Measurements from ENCODE around the gene GRAMD1C. TPM values are rescaled to one million over a fixed set of nuclear protein-coding genes. Genes with fewer than 3 reads are reported as not detected.
A peak's percentile ranks its signal among the peaks of the same experiment; 100 is the strongest.

Gene GRAMD1C
- polyA plus RNA-seq, 3 donors, result 0.13 to 0.29 (median 0.27) TPM

DNA sequence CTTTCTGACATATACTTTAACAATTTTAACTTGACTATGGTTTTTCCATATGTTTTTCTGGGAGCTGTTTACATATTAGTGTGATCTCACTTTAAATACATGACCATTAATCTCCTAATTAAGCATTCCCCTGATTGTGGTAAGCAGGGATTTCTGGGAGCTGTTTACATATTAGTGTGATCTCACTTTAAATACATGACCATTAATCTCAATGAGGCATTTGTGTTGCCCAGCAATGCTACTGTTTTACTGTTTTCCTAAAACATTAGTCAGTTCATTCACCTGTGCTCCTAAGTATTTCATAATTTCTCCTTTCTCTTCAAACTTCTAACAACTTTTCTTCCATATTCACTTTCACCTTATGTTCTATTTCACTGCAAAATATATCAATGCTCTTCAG is 3.6 kb upstream of the GRAMD1C start:
- H3K27ac Mint-ChIP-seq, result no peak overlapping the region
- H2AFZ ChIP-seq (ENCODE audit: insufficient read depth, low read depth, low read length, poor library complexity, severe bottlenecking), result no peak overlapping the region
- H3K27me3 Mint-ChIP-seq (ENCODE audit: low read depth in 3 of 3), result peaks cover 0 to 15% (median 6%) of the 10 kb centered on the region in 3 donors
- H3K4me3 Mint-ChIP-seq, result no peak overlapping the region
- intact Hi-C loops (cut with micrococcal nuclease), result loop anchor here (5.0 to 10.0 kb wide), 5 partner anchors 53 to 257 kb away; partner anchors contain the start of genes ATP6V1A (in 1 of the 2), CCDC191 (in 1 of the 2), NAA50 (in 1 of the 2) and QTRT2 (in 1 of the 2)
- H3K9me3 ChIP-seq (replicated peaks in 1 of 2; ENCODE audit: control insufficient read depth in 1 of 2, insufficient read depth in 1 of 2, low read length in 2 of 2), result no peaks in the 10 kb centered on the region
- peaks cover 0 to 12% (median 5%) of the 10 kb centered on the region in 7 donors for H3K9me3 Mint-ChIP-seq
- peaks cover 0 to 4% of the 10 kb centered on the region in 2 donors for H3K36me3 Mint-ChIP-seq
- no peak overlapping the region for H3K4me2 ChIP-seq (replicated peaks; ENCODE audit: extremely low read depth, low read length, poor library complexity, severe bottlenecking)
- no peak overlapping the region for H3K27ac ChIP-seq (ENCODE audit: low read depth in 1 of 2, low read length in 2 of 2)
- H3K79me2 ChIP-seq (ENCODE audit: insufficient read depth, low read length), result no peaks in the 10 kb centered on the region
- peaks cover 0 to 6% of the 10 kb centered on the region in 2 donors for H3K27me3 ChIP-seq (ENCODE audit: control insufficient read depth in 2 of 2, insufficient read depth in 2 of 2, low read length in 2 of 2)
- H3K36me3 ChIP-seq (replicated peaks in 1 of 2; ENCODE audit: control insufficient read depth in 1 of 2, insufficient read depth in 2 of 2, low read length in 2 of 2), result no peaks in the 10 kb centered on the region
- H4K20me1 ChIP-seq (ENCODE audit: insufficient read depth, low read length), result no peaks in the 10 kb centered on the region
- TF ChIP-seq, protein P1, sequence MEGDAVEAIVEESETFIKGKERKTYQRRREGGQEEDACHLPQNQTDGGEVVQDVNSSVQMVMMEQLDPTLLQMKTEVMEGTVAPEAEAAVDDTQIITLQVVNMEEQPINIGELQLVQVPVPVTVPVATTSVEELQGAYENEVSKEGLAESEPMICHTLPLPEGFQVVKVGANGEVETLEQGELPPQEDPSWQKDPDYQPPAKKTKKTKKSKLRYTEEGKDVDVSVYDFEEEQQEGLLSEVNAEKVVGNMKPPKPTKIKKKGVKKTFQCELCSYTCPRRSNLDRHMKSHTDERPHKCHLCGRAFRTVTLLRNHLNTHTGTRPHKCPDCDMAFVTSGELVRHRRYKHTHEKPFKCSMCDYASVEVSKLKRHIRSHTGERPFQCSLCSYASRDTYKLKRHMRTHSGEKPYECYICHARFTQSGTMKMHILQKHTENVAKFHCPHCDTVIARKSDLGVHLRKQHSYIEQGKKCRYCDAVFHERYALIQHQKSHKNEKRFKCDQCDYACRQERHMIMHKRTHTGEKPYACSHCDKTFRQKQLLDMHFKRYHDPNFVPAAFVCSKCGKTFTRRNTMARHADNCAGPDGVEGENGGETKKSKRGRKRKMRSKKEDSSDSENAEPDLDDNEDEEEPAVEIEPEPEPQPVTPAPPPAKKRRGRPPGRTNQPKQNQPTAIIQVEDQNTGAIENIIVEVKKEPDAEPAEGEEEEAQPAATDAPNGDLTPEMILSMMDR (IDR thresholded peaks at IDR 0.05), result no peak
- no peak overlapping the region for H3K4me3 ChIP-seq (replicated peaks in 1 of 3; ENCODE audit: low read depth in 2 of 3, low read length in 3 of 3)
- peaks cover 29 to 42% of the 10 kb centered on the region in 2 donors for H3K4me1 ChIP-seq (ENCODE audit: control insufficient read depth in 1 of 2, insufficient read depth in 2 of 2, low read length in 2 of 2)
- peaks cover 37% of the 10 kb centered on the region for H3K4me1 Mint-ChIP-seq
- no peak for DNase-seq
- no peak overlapping the region for H3K9ac ChIP-seq (ENCODE audit: insufficient read depth, low read length, poor library complexity, severe bottlenecking)

DNA sequence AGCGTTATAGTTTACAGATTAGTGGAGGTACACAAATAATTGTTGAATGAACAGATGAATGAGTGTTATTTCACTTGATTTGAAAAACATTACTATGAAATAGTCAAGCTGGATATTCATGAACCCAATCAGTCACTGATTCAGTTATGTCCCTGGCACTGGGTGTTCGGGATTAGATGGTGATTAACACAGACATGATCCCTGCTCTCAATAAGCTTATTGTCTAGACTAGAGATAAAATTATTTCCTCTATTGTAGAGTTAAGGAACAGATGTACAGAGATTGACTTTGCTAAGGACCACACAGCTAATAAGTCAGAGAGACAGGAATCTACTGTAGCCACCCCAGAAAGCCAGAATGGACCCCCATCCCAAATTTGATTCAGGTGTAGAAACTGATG is 963 bp downstream of the GRAMD1C start:
- no peak for DNase-seq
- H3K9me3 Mint-ChIP-seq, result no peaks in the 10 kb centered on the region
- H3K9me3 ChIP-seq (replicated peaks in 1 of 2; ENCODE audit: control insufficient read depth in 1 of 2, insufficient read depth in 1 of 2, low read length in 2 of 2), result no peaks in the 10 kb centered on the region
- no peak overlapping the region for H3K27ac ChIP-seq (ENCODE audit: low read depth in 1 of 2, low read length in 2 of 2)
- no peaks in the 10 kb centered on the region for H3K36me3 ChIP-seq (replicated peaks in 1 of 2; ENCODE audit: control insufficient read depth in 1 of 2, insufficient read depth in 2 of 2, low read length in 2 of 2)
- peak overlapping the region in 1 of 3 experiments; percentile 78 for H3K4me3 ChIP-seq (replicated peaks in 1 of 3; ENCODE audit: low read depth in 2 of 3, low read length in 3 of 3)
- peak overlapping the region; percentile 89 for H2AFZ ChIP-seq (ENCODE audit: insufficient read depth, low read depth, low read length, poor library complexity, severe bottlenecking)
- TF ChIP-seq, protein P1 (IDR thresholded peaks at IDR 0.05), result no peak
- H3K4me1 Mint-ChIP-seq, result peaks cover 11% of the 10 kb centered on the region
- H3K27me3 ChIP-seq (ENCODE audit: control insufficient read depth in 2 of 2, insufficient read depth in 2 of 2, low read length in 2 of 2), result peaks cover 0 to 6% of the 10 kb centered on the region in 2 donors
- no peaks in the 10 kb centered on the region for H4K20me1 ChIP-seq (ENCODE audit: insufficient read depth, low read length)
- no peak overlapping the region for H3K9ac ChIP-seq (ENCODE audit: insufficient read depth, low read length, poor library complexity, severe bottlenecking)
- H3K27me3 Mint-ChIP-seq (ENCODE audit: low read depth in 3 of 3), result peaks cover 0 to 10% (median 7%) of the 10 kb centered on the region in 3 donors
- H3K4me1 ChIP-seq (ENCODE audit: control insufficient read depth in 1 of 2, insufficient read depth in 2 of 2, low read length in 2 of 2), result peaks cover 11 to 14% of the 10 kb centered on the region in 2 donors
- H3K4me2 ChIP-seq (replicated peaks; ENCODE audit: extremely low read depth, low read length, poor library complexity, severe bottlenecking), result no peak overlapping the region
- intact Hi-C loops (cut with micrococcal nuclease), result loop anchor here in 1 of 2 donors (5.0 to 10.0 kb wide), 3 partner anchors 102 to 253 kb away; partner anchors contain the start of genes CCDC191 and QTRT2
- no CpG with 5 or more reads among the region's 2 CpGs for WGBS (ENCODE audit: insufficient coverage)
- H3K4me3 Mint-ChIP-seq, result peak overlapping the region; percentile 80 to 94
- H3K36me3 Mint-ChIP-seq, result no peaks in the 10 kb centered on the region
- H3K79me2 ChIP-seq (ENCODE audit: insufficient read depth, low read length), result no peaks in the 10 kb centered on the region
- H3K27ac Mint-ChIP-seq, result peak overlapping the region in 1 of 7 donors; percentile 41
